ENCODE measurements around the gene PDK2. TPM values are rescaled to one million over a fixed set of nuclear protein-coding genes. Genes with fewer than 3 reads are reported as not detected.

Gene PDK2
- polyA plus RNA-seq, 3 donors = 103 to 125 (median 110) TPM

DNA sequence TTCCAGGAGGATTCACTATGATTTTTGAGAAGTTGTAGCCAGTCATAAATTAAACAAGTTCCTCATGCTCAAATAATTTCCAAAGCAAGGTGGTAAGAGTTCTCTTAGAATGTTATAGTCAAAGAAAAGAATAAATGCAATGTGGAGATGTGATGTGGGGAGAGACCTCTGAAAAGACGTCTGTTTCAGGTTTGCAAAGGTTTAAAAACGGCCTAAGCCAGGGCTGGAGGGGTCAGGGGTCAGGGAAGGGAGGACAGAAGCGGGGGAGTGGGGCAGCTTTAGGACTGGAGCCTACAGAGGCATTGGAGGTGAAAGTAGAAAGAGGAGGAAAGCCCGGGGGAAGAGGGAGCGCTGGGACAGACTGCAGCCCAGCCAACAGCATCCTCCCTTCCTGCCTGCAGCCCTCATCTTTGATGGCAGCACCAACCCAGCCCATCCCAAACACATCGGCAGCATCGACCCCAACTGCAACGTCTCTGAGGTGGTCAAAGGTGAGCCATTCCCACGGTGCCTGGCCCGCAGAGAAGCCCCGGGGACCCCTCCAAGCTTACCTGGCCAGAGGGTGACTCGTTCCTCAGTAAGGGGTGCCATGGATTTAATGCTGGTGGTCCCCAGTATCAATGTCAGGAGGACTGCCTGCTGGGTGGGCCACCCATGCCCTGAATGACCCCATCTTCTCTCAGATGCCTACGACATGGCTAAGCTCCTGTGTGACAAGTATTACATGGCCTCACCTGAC lies 11.4 kb downstream of the PDK2 start:
- DNase-seq (ENCODE audit: extremely low read depth in 1 of 11, low read depth in 9 of 11, low spot score in 4 of 11) = no peak

DNA sequence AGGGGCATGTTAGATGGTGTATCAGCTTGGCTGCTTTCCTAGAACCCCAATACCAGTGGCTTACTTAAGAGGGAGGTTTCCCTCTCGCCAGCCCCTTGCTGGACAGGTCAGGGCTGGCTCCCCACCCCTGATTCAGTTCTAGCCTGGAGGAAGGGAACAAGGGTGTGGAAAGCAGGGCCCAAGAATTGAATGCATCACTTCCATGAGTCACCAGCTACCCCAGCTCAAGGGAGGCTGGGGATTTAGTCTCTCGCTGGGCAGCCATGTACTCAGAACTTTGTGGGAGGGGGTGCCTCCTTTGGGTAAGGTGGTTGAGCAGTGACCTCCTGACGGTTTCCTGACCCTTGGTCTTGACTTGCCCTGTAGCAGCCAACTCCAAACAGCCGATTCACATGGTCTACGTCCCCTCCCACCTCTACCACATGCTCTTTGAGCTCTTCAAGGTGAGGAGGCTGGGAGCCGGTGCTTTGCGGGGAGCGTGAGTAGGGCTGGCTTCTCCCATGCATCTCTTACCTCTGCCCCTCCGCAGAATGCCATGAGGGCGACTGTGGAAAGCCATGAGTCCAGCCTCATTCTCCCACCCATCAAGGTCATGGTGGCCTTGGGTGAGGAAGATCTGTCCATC lies 12.8 kb downstream of the PDK2 start:
- DNase-seq (ENCODE audit: extremely low read depth in 1 of 11, low read depth in 9 of 11, low spot score in 4 of 11) = no peak

DNA sequence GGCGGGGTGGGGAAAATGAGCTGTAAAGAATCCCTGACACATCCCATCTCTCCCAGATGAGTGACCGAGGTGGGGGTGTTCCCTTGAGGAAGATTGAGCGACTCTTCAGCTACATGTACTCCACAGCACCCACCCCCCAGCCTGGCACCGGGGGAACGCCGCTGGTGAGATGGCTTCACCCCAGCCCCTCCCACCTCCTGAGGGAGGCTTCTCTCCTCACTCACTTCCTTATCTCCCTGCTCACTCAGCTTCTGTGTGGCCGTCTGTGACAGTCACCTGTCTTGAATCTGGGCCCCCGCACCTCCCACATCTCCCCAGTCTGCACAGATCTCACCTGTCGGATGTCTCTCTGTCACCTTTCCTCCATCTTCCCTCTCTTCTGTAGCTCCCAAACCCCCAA lies 13.4 kb downstream of the PDK2 start:
- DNase-seq (ENCODE audit: extremely low read depth in 1 of 11, low read depth in 9 of 11, low spot score in 4 of 11) = no peak

DNA sequence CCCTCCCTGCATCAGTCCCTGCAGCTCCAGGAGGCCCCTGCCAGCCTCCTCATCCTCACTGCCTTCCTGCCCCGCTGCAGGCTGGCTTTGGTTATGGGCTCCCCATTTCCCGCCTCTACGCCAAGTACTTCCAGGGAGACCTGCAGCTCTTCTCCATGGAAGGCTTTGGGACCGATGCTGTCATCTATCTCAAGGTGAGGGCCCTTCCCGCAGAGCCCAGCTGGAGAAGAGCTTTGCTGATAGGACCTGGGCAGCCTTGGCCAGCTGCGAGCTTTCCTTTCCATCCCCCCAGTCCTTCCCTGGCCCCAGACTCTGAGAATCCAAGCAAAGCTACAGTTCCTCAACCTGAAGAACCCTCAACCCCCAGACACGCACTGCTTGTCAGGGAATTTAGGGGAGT lies 14.1 kb downstream of the PDK2 start:
- DNase-seq (ENCODE audit: extremely low read depth in 1 of 11, low read depth in 9 of 11, low spot score in 4 of 11) = no peak

DNA sequence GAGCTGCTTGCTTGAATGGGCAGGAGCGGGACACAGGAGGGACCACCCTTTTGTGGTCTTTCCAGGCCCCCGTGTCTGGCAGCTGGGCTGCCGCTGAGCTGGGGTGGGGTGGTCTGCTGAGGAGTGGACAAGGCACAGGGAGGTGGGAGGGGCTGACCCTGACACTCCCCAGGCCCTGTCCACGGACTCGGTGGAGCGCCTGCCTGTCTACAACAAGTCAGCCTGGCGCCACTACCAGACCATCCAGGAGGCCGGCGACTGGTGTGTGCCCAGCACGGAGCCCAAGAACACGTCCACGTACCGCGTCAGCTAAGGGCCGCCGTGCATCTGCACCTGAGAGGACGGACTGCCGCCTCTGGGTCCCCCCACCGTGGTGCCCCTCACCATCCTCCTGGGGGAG lies 14.6 kb downstream of the PDK2 start:
- no peak for DNase-seq (ENCODE audit: extremely low read depth in 1 of 11, low read depth in 9 of 11, low spot score in 4 of 11)

DNA sequence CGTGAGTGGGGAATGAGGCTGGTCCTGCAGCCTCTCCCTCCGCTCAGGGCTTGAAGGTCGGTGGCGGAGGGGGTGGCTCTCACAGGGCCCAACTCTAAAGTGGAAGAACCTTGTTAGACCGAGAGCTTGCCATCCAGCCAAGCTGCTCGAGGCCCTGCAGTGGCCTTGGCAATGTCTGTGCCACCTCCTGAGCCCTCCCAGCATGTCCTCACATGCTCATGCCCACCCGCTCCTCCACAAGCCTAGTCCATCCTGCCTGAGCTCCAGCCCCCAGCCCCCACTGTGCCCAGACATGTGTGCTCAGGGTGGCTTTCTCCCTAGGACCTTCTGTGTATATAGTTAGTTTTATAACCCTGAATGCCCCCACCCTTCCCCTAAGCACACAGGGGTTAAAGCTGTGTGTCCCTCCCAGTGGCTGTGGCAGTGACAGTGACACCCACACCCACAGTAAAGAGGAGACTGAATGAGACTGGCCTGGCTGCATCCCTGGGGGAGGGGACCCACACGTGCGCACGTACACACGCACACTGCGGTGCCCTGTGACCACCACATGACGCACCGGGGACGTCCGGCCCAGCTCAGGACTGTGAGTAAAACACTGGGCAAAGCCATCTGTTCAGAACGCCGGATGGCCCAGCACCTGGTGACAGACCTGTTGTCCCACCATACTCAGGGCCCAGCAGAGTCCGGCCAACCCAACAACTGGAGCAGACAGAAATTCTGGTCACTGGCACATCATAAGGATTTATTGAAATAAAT lies 15.6 kb downstream of the PDK2 start:
- no peak for DNase-seq (ENCODE audit: extremely low read depth in 1 of 11, low read depth in 9 of 11, low spot score in 4 of 11)

DNA sequence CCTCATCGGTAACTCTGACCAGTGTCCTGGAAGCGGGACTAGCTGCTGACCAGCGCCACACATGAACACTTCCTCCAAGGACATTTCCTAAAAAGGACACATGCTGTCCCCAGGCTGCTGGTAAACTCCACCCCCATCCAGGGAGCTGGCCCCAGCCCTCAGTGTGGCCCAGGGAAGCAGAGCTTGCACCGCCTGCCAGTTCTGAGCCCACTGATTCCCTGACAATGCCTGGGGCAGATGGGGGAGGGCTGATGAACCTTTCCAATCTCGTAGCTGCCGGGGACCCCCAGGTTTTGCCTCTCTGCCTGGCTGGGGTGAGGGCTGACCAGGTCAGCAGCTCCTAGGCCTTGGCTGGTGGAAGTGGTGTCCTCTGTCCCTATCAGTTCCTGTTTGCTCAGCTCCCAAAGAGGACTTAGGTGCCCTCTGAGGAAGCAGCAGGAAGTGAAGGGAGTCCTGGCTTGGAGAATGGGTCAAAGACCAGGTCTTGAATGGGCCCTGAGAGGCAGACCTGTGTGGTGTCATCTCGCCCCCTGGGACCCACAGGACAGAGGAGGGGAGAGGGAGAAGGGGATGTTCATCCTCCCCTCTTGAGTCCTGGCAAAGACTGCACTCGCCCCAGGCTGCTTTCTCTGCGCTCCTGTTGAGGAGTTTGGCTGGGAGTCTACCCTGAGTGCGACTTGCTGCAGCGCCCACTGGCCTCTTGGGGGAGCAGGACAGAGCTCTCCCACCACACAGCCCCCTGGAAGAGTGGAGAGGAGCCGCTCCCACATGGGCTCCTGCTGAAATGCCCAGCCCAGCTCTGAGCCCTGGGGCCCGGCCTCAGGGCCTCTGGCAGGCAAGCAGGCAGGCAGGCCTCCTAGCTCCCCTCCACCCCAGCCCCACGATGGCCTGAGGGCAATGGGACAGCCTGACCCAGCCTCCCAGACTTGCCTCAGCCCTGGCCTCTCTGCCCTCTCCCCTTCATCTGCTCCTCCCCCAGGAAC lies 16.8 kb downstream of the PDK2 start:
- peak in 1 of 11 donors; percentile 50 for DNase-seq (ENCODE audit: extremely low read depth in 1 of 11, low read depth in 9 of 11, low spot score in 4 of 11)

DNA sequence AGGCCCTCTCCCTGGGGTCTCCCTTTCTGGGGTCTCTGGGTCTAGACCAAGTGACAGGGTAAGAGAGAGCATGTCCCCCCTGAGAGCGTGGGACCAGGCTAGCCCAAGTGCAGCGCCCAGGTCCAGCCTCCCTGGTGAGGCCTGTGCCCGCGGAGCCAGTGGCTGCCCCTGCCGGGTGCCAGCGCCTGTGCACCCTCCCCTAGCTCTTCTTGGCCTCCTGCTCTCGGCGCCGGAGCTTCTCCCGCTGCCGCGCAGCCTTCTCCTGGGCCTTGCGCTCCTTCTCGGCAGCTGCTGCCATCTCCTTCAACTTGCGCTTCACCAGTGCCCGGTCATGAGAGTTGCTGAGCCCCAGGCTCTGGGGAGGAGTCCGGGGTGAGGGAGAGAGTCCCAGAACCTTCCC lies 17.5 kb downstream of the PDK2 start:
- no peak for DNase-seq (ENCODE audit: extremely low read depth in 1 of 11, low read depth in 9 of 11, low spot score in 4 of 11)

DNA sequence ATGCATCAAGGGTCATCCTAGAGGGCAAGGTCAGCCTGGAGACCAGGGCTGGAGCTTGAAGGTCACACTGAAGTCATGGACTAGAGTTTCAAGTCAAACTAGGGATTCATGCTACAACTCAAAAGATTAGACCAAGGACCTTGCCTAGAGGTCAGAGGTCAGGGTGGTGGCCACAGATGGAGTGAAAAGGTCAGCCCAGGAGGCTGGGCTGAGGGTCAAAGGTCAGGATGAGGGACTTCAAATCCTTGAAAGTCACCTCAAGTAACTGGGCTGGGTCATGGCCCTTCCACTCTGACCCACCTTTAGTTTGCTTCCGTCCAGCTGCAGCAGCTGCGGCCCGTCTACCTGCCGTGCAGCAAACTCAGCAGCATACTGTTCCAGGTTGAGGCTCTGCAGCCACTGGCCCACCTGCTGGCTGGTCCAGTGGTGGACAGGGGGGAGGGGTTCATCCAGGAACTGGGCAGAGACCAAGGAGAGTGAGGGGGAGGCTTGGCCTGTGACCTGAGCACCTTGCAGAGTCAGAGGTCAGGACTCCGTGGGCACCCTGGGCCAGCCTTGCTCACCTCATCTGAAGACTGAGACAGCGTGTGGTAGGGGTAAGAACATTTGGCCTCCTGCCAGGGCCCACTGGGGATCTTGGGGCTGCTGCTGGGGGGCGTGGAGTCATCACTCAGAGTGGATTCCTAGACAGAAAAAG lies 18.6 kb downstream of the PDK2 start:
- no peak for DNase-seq (ENCODE audit: extremely low read depth in 1 of 11, low read depth in 9 of 11, low spot score in 4 of 11)

DNA sequence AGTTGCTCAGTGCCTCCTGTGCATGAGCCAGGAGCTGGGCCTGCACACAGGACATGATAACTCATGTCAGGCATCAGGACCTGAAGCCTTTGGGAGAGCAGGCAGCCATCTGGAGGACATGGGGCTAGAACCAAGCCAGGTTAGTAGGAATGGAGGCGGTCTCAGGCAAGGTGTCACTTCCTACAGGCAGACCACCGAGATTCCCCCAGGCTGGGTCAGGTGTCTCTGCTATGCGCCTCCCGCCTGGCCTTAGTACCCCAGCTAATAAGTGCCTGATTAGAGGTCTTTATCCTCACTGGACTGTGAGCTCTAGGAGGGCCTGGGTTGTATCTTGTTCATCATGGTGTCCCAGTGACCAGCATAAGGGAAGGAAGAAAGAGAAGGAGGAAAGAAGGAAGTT lies 19.2 kb downstream of the PDK2 start:
- no peak for DNase-seq (ENCODE audit: extremely low read depth in 1 of 11, low read depth in 9 of 11, low spot score in 4 of 11)

DNA sequence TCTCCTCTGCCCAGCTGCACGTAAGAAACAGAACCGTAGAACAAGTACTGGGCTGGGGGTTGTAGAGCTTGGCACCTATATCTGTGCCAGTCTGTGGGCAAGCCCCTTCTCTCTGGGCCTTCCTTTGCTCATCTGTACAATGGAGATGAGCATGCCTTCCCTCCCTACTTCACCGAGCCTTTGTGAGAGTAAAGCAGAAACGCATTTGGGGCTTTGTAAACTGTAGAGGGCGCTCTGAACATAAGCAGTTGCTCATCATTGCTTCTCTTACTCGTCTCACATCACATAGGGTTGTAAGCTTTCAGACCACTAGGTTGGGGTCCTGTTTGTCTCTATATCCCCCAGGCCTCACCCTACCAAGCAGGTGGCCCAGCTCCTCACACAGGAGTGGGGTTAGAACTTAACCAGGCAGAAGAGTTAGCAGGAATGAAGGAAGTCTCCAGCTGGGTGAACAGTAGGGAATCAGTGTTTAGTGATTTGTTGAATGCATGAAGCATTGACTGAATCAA lies 19.8 kb downstream of the PDK2 start:
- DNase-seq (ENCODE audit: extremely low read depth in 1 of 11, low read depth in 9 of 11, low spot score in 4 of 11) = no peak

DNA sequence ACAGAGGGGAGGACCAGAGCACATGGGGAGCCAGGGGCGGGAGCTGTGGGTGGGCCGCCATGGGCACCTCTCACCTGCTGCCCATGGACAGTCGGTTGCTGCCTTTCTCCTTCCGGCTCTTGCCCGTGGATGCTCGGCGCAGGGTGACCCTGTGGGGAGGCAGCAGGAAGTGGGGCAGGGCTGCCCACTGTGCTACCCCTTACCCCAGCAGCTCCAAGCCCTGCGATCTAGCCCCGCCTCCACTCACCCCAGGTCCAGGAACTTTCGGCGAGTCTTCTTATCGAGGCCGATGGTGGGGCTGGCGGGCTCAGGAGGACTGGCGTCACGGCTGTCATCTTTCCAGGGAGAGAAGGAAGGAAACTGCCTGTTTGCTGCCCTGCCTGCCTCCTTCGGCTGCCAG lies 20.6 kb downstream of the PDK2 start:
- DNase-seq (ENCODE audit: extremely low read depth in 1 of 11, low read depth in 9 of 11, low spot score in 4 of 11) = no peak

DNA sequence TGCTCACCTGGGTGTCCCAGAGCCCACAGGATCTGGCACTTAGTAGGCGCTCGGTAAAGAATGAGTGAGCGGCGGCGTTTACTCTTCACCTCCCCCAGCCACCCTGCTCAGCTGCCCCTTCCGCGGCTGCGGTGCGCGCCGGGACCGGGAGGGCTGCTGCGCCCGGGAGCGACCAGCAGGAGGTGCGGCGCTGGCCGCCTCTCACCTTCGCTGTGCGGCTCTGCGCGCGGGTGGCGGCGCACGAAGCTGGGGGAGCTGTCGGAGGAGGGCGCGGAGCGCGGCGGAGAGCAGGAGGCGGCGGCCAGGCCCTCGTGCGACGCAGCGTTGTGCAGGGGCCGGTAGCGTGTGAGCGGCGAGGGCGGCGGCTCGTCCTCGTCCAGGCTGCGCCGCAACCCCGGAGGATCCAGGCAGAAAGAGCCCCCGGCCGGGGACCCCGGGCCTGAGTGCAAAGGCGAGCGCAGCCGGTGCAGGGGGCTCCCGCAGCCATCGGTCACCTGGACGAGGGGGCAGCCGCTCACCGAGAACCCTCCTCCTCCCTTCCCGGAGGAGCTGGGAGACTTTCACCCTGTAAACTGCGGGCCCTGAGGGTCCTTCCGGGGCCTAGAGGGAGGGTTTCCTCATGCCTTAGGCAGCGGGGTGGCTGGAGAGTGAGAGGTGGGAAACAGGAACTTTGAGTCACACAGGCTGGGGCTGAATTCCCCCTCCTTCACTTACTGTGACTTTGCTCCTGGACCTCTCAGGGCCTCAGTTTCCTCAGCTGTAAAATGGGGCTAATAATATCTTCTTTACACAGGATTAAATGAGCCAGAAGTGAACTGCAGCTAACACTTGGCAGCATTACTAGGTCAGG lies 22.3 kb downstream of the PDK2 start:
- no peak for DNase-seq (ENCODE audit: extremely low read depth in 1 of 11, low read depth in 9 of 11, low spot score in 4 of 11)

DNA sequence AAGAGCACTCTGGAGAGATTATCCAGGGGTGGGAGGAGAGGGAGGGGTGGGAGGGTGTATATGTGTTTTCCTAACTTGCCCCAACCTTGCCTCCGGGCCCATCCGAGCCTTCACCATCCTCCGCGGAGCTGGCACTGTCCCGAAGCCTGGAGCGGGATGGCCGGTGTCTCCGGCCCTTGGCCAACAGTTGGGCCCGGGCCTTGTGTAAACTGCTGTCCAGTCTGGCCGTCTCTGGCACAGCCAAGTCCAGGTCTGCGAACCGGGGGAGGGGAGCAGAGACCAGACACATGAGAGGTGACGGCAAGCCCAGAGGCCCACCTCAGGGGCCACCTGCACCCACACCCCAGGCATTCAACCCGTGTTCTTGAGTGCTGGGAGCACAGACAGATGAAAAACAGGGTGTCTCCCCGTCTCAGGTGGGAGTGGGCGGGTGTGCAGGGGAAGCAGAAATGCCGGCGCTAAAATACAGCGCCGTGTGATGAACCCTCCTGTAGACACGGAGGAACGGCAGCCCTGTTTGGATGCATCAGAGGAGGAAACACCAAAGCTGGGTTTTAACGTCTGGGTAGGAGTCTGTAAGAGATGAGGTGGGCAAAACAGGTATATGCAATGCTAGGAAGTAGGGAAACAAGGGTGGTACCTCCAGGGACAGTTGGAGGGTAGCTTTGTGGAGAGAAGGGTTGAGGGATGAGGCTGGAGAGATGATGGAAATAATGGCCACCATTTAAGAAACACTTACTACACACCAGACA lies 23.1 kb downstream of the PDK2 start:
- no peak for DNase-seq (ENCODE audit: extremely low read depth in 1 of 11, low read depth in 9 of 11, low spot score in 4 of 11)

DNA sequence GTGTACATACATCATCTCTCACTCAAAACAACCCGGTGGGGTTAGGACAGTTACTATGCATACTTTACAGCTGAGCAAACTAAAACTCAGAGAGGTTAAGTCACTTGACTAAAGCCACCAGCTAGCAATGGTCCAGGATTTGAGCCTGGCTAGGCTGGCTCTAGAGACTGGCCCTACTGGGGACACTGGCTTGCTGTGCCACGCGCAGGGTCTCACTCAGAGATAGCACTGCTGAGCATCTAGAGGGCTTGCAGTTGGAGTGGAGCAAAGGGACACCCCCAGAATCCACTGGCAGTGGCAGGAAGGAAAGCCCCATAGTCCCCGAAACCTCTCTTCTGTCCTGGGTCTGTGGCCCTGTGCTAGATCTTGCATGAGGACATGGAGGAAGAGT lies 23.7 kb downstream of the PDK2 start:
- DNase-seq (ENCODE audit: extremely low read depth in 1 of 11, low read depth in 9 of 11, low spot score in 4 of 11) = no peak

DNA sequence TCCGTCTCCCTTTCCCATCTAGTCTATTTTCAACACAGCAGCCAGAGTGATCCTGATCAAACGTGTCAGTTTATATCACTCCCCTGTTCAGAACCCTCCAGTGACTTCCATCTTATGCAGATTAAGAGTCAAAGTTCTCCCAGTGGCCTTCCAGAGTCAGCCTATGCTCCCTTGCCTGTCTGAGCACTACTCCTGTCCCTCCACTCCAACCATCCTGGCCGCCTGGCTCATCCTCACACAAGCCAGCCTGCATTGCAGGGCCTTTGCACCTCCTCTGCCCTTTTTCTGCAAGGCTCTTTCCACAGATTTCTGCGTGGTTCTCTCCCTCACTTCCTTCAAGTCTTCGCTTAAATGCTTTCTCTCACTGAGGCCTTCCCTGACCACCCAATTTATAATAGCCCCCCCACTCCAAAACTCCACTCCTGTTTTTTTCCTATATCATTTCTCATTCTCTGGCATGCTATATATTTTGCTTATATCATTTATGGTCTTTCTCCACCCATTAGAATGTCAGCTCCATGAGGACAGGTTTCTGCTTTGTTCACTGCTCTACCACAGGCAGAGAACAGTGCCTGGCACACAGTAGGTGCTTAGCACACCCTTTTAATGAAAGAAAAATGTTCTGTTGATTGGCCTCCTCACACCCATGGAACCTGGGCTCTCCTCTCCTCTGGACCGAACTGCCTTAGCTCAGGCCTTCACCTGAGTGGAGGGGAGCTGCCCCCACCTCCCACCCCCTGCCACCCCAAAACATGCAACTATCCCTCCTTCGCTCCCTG lies 25.5 kb downstream of the PDK2 start:
- no peak for DNase-seq (ENCODE audit: extremely low read depth in 1 of 11, low read depth in 9 of 11, low spot score in 4 of 11)

Data from renal cortex interstitium (tissue), 11 donors.